GM19351 (cell line): ENCODE results near the gene LIPC.
"Not testable (repeated sequence)": the region's sequence is repeated elsewhere in the genome, so short reads cannot be mapped to it uniquely, and the experiment has no call there.

Experiments
- ATAC-seq: cut with Tn5 transposase; IDR thresholded peaks from one replicate; pipeline ENCODE4 v1.9.1; 2021; ENCODE audit warnings: mild to moderate bottlenecking, moderate library complexity; ENCODE audit not compliant: unreplicated experiment

LIPC gene

GRCh38 chr15:58603927-58604326 is 172.1 kb downstream of the LIPC start:
- ATAC-seq: not testable (repeated sequence)

GRCh38 chr15:58604455-58604923 is 172.7 kb downstream of the LIPC start:
- no peak for ATAC-seq

- no peak for ATAC-seq
Measured at GRCh38 chr15:58605931-58606530, 174.2 kb downstream of the LIPC start.

- ATAC-seq: no peak
Measured at GRCh38 chr15:58606577-58607080, 174.8 kb downstream of the LIPC start.

- no peak for ATAC-seq
Measured at GRCh38 chr15:58608129-58608590, 176.4 kb downstream of the LIPC start.

- ATAC-seq: no peak
Measured at GRCh38 chr15:58608711-58609110, 176.9 kb downstream of the LIPC start.

- ATAC-seq: no peak
Measured at GRCh38 chr15:58611731-58612676, 180.2 kb downstream of the LIPC start.

GRCh38 chr15:58616171-58616570 is 184.4 kb downstream of the LIPC start:
- ATAC-seq: no peak
